UCSD-AML1 (cell line): ENCODE data around the gene B9D1.

ENCODE experiments used
- DNase-seq: peaks from one replicate; lab custom pipeline; 2025; ENCODE audit not compliant: unreplicated experiment; lab: John Stamatoyannopoulos, UW

The B9D1 gene

GRCh38 chr17:19377602-19378415, 15.3 kb upstream of the B9D1 start:
- DNase-seq, result peak; percentile 99

DNA sequence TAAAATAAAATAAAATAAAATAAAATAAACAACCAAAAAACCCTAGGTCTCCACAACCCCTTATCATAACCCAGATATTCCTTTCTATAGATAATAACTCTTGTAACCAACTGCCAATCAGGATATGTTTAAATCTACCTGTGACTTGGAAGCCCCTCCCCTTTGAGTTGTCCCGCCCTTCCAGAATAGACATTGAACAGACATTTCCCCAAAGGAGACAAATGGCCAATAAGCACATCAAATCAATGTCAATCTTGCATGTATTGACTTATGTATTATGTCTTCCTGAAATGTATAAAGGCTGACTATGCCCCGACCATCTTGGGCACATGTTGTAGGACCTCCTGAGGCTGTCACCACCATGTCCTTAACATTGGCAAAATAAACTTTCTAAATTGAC, 14.3 kb upstream of the B9D1 start:
- no peak for DNase-seq

- DNase-seq, result no peak
Measured at GRCh38 chr17:19375732-19376131, 13.2 kb upstream of the B9D1 start.

- no peak for DNase-seq
Measured at GRCh38 chr17:19374136-19374535, 11.6 kb upstream of the B9D1 start.

DNA sequence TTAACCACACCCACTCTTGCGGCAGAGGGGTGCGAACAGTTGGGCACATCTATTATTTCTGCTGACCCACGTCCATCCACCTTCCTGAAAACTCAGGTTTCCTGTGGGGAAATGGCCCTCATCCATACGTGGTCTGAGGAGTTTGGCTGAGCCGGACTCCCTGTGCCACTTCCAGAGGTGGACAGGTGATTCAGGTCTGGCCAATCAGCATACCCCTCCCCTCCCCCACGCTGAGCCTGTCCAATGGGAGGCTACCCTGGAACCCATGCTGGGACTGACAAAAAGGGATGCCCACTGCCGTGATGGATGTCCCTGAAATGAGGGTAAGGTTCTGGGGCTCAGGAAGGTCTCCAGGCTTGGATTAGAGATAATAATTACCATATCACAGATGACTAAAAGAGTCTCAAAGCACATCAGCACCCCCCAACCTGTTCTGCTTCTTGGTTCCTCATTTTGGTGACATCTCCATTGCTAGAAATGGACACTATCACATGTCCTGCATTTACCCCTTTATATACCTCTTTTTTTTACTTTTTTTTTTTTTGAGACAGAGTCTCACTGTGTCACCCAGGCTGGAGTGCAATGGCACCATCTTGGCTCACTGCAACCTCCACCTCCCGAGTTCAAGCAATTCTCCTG, 10.5 kb upstream of the B9D1 start:
- no peak for DNase-seq

GRCh38 chr17:19372439-19372838, 9.9 kb upstream of the B9D1 start:
- DNase-seq, result no peak

- DNase-seq, result no peak
Measured at GRCh38 chr17:19372011-19372370, 9.5 kb upstream of the B9D1 start.

- peak; percentile 51 for DNase-seq
Measured at GRCh38 chr17:19371259-19372010, 8.9 kb upstream of the B9D1 start.

DNA sequence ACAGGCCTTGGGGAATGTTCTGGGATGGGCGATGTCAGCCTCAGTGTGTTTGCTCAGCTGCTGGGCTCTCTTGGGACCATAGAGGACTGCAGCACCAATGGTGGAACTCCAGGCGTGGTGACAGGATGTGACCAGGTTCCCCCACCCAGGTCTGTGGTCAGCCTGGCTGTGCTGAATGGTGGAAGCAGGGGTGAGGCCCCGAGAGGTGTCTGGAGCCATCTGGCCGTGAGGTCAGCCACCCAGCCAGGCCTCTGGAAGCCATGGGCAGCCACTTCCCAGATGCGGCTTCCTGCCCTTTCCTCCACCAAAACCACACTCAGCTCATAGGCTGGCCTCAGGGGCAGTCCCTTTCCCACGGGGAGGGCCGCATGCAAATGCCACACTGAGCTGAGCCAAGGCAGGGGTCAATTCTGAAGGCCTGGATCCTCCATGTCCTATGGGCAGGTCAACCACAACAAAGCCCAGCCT, 8.0 kb upstream of the B9D1 start:
- DNase-seq, result peak; percentile 78

GRCh38 chr17:19369846-19370492, 7.4 kb upstream of the B9D1 start:
- DNase-seq, result no peak

- no peak for DNase-seq
Measured at GRCh38 chr17:19369107-19369778, 6.7 kb upstream of the B9D1 start.

DNA sequence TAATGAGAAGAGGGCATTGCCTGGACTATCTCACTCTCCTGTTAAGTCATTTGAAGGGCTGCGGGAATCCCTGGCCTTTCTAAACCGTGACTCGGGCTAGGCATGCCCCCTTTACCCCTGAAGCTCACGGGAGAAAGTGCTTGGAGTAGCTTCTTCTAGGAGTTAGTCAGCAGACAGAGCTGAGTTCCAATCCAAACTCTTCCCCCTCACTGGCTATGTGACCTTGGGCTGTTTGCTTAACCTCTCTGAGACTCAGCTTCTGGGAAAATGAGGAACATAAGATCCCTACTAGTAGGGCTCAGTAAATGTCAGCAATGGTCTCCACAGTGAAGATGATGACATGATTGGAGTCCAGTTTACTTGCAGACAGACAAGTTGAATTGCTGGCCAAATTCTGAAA, 5.7 kb upstream of the B9D1 start:
- no peak for DNase-seq

DNA sequence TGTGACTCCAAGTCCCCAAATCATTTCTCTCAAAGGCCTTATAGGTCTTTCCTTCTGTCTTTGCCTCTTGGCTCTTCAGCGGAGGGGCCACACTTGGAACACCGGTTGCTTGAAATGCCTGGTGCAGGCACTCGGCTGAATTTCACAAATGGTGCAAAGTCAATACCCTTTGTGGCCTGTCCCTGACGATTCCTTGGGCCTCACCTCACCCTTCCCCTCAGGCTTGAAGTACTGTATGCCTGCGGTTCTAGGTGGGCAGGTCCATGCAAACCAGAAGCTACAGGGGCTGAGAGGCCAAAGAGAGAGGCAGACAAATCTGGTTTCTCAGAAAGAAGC, 4.1 kb upstream of the B9D1 start:
- DNase-seq, result no peak

DNA sequence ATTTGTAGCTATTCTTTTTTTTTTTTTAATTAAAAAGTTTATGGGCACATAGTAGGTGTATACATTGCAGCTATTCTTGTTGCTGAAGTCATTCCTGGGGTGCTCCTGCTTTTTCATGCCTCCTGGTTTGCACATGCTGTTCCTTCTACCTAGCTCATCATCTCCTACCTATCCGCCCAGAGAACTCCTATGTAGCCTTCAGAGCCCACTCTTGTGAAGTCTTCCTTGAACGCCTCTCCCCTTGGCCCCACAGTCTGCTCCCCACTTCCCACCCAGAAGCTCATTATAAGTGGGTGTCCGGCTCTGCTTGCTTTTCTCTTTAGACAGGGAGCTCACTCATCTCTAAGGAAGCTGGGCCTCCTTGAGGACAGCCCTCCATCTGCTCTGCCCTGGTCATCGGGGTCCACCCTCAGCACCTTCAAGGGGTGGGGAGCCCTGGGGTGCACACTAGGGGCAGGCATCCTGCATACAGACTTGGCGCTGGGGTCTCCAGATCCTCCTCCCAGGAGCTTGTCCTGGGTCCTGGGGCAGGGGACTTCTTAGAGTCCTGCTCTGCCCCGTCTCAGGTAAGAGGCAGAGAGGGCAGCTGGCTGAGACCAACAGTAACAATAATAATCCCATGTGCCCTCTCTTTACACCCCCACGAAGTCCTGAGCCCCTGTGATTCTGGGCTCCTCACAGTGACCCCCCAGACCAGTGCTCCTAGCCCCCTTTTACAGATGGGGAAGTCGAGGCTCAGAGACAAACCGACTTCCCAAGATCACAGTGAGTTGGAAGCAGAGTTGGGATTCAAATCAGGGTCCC, 3.5 kb upstream of the B9D1 start:
- no peak for DNase-seq

DNA sequence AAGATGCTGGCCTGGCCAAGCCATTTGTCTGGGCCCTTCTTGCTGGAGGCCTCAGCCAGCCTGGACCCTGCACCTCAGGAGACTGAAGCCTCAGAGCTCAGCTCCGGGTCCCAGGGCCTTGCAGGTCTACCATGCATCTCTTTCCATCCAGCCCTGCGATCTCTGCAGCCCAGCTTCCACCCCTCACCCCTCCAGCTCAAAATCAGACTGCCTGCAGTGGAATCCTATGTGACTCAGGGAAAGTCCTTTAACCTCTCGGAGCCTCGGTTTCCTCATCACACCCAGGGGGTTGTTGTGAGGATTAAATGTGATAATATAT, 2.9 kb upstream of the B9D1 start:
- no peak for DNase-seq

GRCh38 chr17:19364699-19365498, 2.4 kb upstream of the B9D1 start:
- DNase-seq, result no peak

DNA sequence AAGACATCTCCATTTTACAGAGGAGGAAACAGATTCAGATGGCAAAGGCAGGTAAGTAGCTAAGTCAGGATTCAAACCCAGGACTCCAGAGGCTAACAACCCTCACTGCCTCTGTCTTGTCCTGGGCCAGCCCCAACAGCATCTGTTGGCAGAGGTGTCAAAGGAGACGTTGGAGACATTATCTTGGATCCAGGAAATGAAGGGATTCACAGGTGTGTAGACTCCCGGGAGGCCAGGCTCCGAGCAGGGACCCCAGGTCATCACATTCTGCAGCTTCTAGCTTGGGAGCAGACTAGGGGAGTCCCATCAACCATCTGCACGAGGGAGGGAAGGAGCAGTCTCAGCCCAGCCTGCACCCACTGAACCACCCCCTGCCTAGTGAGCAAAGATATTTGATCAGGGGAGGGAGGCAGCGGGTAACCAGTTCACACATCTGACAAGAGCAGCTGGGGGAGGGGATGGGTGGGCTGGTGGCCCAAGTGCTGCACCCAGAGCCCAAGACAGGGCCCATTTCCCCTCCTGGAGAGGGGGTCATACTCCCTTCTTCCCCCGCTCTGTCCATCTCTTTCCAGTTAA, 1.0 kb upstream of the B9D1 start:
- DNase-seq, result no peak

DNA sequence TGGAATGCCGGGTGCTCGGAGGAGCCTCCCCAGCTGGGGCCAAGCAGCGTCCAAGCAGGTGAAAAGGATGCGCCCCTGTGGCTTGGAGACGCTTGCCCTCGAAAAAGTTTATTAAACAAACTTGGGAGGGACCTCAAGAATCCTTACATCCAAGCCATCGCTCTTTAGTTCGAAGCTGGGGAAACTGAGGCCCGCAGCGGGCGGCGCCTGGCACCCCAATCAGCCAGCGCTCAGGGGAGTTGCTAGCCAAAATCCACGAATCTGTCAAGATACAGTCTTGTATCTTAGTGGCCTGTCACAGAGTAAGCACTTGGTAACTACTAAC, 553 bp upstream of the B9D1 start:
- no peak for DNase-seq

GRCh38 chr17:19361944-19362276, 613 bp downstream of the B9D1 start:
- DNase-seq, result no peak

- no peak for DNase-seq
Measured at GRCh38 chr17:19361326-19361725, 1.2 kb downstream of the B9D1 start.
